Prostate gland (tissue), 2 donors: ENCODE results near the gene YIPF5.

Experiments
- CTCF ChIP-seq, 4 experiments: fragments of 200-600 bp in 2 of 4; fragments of 450-650 bp in 2 of 4; sonication (generic) in 2 of 4; IDR thresholded peaks; 1 replicate in 3 of 4; 2 replicates in 1 of 4; pipeline ENCODE4 v1.5.1; 2016 to 2019; ENCODE audit warnings: antibody characterized with exemption in 4 of 4, mild to moderate bottlenecking in 2 of 4, moderate library complexity in 2 of 4
- POLR2A ChIP-seq: fragments of 450-650 bp; IDR thresholded peaks from one replicate; pipeline ENCODE4 v1.6.1; 2016; ENCODE audit warnings: antibody characterized with exemption, mild to moderate bottlenecking

GRCh38 chr5:144206141-144206540 lies 35.7 kb upstream of the YIPF5 start:
- TF ChIP-seq CTCF (IDR thresholded peaks at IDR 0.05) (no peak), POLR2A (no peak)
